Cardiac septum (tissue), 1 donor: ENCODE data around the gene KRT6B. TPM values are rescaled to one million over a fixed set of nuclear protein-coding genes. Genes with fewer than 3 reads are reported as not detected.
"Not testable (repeated sequence)": the region's sequence is repeated elsewhere in the genome, so short reads cannot be mapped to it uniquely, and the experiment has no call there.

Experiments
- DNase-seq: peaks from one replicate; pipeline ENCODE4 v3.0.0-alpha.2; 2020; ENCODE audit warnings: low spot score
- intact Hi-C: fragments of 100-400 bp; cut with DNase I; formaldehyde crosslinking; loops from one replicate; pipeline ENCODE4 v1.14.0; 2022
- total RNA-seq: library from RNA; stranded (reverse); fragmentation: NEBNext Ultra II Directional; extraction: Animal tissue kit (Norgen Biotek cat#: 25700); gene quantifications from one replicate; pipeline ENCODE4 v1.2.1, GENCODE V29; 2021
- donor health status: DM: no; HTN: no; CAD: no.

KRT6B gene
- total RNA-seq, 1 donor from 2014 or later = not detected

DNA sequence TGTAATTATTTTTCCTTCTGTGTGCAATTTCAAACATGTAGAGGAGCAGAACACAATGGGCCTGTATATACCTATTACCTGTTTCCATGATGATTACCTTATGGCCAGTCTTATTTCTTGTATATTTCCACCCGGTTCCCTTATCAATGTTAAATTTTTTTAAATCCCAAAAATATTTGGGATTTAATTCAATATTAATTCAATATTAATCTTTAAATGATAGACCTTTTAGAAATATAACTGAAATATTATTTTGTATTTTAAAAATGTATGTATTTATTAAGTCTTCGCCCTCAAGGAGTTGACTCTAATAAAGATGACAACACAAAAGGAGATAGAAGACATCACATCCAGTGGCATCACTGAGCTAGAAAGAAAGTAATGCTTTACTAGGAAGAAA, 22.3 kb upstream of the KRT6B start:
- intact Hi-C loops = no loop called here
- no peak for DNase-seq

DNA sequence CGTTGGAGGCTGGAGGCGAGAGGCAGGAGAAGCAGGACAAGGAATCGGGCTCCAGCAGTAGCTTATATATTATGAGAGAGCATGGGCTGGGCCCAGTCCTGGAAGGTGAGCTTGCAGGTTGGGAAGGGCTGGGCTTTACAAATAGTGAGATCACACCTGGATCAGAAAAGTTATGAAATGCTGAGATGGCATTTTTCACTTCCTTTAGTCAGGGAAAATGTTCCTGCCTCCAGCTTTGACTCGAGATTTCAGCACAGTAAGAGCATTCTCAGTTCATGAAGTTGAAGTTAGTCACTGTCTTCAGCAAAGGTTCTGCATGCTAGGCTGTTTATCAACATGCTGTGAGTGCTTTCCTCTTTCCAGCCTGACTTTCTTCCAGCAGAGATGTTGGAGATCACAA, 21.8 kb upstream of the KRT6B start, which contains the start of gene KRT6C:
KRT6C (minus strand) TSS at position 38 of the 400 bp plus-strand sequence. CDS start 68 bp downstream, outside the sequence.
- DNase-seq = no peak
- intact Hi-C loops = no loop called here

DNA sequence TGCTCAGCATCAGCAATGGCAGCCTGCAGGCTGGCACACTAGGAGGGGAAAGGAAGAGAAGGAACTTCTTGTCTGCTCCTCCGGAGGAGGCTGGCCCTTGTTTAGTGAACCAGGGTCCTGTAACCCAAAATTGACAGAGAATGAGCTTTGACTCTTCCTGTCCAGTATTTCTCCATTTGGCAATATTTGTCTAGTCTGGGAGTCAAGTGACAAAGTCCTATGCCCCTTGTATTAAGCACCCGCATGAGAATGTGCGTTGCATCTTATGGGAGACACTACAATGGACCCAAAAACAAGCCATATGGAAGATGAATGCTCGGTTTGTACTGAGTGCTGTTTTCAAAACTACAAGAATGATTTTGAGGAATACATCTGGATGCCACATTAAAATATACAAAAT, 17.9 kb upstream of the KRT6B start:
- intact Hi-C loops = no loop called here
- no peak for DNase-seq

DNA sequence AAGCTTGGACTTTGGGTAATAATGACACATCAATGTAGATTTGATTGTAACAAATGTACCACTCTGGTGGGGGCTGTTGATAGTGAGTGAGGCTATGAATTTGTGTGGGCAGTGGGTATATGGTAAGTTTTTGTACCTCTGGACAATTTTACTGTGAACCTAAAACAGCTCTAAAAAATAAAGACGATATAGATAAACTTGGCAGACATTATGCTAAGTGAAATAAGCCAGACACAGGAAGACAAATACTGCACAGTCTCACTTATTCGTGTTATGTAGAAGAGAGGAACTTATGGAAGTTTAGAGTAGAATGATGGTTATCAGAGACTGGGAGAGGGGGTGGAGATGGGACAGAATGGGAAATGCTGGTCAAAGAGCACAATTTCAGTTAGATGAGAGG, 13.0 kb upstream of the KRT6B start:
- intact Hi-C loops = no loop called here
- DNase-seq = no peak

DNA sequence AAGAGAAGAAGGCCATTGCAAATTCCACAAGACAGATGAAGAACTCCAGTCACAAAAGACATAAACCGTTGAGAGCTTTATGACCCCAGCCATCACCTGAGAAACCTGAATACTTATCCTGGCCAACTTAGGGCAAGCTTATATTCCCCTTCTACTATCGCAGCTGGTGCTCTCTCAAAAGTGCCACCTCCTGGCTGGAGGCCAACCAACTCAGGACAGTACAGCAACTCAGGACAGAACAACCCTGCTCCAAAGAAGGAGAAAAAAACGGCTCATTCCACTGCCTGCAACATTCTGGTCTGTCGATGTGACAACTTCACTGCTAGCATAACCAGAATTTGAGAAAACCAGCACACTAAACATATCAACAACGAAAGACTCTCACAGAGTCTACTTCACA, 9.7 kb upstream of the KRT6B start:
- DNase-seq = no peak
- intact Hi-C loops = no loop called here

DNA sequence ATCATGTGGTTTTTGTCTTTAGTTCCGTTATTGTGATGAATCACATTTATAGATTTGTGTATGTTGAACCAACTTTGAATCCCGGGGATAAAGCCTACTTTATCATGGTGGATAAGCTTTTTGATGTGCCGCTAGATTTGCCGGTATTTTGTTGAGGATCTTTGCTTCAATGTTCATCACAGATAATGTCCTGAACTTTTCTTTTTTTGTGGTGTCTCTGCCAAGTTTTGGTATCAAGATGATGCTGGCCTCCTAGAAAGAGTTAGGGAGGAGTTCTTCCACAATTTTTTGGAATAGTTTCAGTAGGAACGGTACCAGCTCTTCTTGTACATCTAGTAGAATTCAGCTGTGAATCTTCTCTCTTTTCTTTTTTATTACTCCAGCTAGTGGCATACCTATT, 6.9 kb upstream of the KRT6B start:
- no peak for DNase-seq
- intact Hi-C loops = no loop called here

DNA sequence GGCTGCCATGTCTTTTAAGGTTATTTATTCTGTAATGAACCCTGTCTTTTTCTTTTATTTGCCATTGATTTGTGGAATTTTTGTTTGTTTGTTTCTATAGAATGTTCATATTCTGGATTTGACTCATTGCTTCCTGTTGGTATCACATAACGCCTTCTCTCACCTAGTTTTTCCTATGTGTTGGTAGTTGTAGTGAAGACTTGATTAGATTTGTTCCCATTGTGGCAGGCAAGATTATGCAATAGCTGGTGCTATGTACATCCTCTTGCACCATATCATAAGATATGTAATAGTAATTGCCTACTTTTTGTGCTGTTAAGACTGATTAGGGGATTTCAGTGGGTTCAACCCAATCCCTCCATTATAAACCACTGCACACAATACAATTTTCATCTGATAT, 3.9 kb upstream of the KRT6B start:
- no peak for DNase-seq
- intact Hi-C loops = no loop called here

DNA sequence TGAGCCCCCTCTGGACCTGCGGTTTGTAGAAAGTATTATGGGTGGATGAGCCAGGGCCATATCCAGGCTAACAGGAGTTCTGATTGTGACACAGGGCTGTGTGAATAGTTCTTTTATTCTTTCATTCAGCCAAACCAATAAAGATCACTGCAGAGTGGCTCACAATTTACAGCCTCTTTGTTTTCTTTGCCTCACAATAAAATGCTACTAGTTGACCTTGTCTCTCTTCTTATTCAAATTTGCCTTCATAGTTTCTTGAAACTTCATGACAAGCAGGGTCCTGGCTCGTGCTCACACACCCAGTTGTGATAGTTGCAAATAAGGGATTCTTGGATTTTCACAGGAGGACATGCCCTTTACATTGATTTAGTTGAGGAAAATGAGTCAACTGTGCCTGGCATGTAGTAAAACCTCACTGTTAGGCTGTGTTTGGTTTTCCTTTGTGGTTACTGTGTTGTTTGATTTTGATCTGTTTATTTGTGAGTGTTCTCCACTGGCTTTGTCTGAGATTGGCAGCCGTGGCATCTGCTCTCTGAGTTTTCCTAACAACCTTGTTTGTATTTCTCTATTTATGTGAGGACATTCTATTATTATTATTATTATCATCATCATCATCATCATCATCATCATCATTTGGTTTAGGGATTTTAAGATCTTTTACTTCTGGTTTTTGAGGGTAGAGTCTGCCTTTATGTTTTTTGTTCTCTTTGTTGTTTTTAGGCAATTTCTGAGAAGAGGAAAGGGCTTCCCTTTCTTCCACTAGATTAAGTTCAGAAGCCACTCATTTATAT, 2.7 kb upstream of the KRT6B start:
- intact Hi-C loops = no loop called here
- no peak for DNase-seq

DNA sequence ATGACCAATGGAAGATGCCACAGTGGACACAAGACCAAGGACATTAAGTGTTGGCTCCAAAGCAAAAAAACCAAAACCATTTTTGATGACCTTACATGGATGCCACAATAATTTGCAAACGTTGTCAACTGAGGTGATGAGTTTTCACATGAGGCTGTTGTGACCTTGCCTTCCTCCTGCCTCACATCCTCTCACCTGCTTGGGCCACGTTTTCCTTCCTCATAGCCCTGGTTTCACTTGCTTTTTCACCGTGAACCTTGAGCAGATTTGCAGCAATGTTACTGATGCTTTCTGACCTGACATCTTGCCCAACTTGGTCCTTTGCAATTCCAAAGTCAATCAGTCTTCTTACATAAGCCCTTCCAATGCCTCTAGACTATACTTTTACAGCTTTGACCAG, 3.7 kb downstream of the KRT6B start:
- no peak for DNase-seq
- intact Hi-C loops = no loop called here

DNA sequence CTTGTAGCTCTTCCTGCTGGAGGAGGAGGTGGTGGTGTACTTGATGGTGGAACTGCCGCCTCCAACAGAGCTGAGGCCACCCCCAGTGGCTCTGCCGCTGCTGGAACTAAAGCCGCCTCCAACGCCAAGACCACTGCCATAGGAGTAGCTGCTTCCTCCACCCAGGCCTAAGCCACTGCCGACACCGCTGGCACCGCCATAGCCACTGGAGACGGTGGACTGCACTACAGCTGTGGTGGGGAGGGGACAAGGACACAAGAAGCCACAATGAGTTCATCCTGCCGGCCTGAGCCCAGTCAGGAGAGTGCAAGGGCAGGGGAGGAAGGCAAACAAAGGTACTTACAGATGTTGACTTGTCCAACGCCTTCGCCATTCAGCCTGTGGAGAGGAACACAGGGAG, 4.8 kb downstream of the KRT6B start:
- intact Hi-C loops, DNase-seq: not testable (repeated sequence)

DNA sequence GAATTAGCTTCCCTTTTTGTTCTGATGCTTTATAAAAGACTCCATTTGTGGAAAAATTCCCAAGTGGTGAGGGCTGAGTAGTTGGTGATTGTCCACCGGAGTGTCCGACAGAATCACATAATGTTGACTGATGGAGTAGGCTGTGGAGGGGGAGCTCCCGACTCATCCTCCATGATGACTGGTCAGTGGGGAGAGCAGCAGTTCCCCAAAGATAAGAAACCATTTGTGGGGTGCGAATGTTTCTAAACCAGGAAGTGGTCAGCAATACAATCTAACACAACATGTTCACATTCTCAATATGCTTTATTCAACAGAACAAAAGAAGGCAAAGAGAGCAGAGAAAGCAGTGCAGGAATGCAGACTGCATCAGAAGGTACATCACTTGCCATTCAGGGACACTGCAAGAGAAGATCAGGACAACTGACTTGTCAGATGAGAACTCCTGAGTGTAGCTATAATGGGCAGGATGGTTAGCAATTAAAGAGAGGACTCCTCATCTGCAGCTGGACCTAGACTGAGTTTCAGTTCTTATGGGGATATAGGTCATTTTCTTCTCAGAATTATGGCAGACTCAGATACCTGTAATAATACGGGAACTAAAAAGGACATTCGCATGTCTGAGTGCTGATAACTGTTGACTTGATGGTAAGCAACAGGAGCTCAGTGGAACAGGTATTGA, 5.4 kb downstream of the KRT6B start:
- DNase-seq = no peak
- intact Hi-C loops = no loop called here

DNA sequence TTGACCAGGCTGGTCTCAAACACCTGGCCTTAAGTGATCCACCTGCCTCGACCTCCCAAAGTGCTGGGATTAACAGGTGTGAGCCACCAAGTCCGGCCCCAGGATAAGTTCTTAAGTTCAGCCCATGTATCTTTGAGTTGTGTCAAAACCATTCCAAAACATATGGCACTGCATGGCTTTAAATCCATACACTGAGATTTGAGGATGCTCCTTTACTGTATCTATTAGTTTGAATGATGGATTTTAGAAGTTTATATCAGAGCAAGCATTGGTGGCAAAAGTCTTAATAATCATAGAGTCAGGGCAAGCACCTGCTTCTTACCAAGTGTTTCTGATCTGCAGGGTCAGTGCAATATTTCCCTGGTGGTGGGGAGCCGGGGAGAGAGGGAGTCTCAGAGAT, 6.1 kb downstream of the KRT6B start:
- intact Hi-C loops = no loop called here
- DNase-seq = no peak

DNA sequence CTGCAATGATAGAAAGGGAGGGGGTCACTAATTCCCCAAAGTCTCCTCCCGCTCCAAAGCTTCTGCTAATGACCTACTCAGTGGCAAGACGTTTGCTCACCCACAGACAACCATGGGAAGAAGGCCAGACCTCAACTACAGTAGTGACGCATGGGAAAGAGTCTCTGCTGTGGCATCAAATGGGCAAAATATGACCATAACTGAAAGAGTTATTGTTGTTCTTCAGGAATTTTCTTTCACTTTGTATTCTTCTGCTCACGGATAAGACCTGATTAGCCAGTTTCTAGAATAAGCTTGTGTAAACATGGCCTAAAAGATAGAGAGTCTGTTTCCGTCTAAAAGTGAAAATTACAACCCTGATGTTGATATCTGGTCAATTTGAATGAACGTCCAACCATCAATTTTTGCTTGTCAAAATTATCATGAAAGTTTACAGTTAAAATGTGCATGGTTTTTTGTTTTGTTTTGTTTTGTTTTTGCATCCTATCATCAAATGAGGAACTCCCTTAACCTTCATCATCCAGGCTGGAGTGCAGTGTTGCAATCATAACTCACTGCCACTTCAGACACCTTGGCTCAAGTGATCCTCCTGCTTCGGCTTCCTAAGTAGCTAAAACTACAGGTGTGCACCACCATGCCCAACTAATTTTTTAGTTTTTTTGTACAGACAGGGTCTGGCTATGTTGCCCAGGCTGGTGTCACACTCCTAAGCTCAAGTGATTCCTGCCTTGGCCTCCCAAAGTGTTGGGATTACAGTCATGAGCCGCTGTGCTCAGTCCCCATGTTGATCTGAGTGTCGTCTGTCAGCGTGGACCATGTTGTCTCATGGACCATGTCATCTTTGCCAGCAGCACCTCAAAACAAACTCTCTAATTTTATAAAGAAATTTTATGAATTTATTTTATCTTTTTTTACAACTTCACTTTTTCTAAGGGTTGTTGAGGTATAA, 7.0 kb downstream of the KRT6B start:
- DNase-seq = no peak
- intact Hi-C loops = no loop called here

DNA sequence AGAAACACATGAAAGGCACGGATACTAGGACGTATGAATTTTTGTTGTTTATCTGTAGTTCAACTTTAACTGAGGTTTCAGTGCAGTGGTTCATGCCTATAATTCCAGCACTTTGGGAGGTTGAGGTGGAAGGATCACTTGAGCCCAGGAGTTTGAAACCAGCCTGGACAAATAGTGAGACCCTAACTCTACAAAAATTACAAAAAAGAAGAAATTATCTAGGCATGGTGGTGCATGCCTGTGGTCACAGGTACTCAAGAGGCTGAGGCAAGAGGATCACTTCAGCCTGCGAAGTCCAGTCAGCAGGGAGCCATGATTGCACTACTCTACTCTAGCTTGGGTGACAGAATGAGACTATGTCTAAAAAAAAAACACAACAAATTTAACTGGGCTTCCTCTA, 8.0 kb downstream of the KRT6B start:
- intact Hi-C loops = no loop called here
- no peak for DNase-seq

DNA sequence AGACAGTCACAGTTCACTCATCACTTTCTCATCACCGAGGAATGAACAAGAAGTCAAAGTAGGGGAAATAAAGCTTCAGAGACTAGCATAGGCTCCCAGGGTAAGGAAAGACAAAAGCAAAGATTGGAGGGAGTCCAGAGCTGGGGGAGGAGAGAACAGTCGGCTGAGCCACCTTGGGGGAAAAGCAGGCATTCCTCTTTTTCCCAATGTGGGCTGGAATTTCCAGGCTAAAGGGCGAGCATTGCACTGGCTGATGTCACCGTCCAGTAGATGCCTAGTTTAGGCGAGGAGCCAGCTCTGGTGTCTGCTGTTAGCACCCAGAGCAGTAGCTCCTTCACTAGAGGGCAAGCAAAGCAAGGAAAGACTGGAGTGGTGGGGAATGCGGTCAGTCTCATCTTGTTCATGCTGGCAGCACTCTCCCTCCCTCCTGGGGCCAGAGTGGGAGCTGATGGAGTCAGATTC, 9.3 kb downstream of the KRT6B start:
- no peak for DNase-seq
- intact Hi-C loops = no loop called here

DNA sequence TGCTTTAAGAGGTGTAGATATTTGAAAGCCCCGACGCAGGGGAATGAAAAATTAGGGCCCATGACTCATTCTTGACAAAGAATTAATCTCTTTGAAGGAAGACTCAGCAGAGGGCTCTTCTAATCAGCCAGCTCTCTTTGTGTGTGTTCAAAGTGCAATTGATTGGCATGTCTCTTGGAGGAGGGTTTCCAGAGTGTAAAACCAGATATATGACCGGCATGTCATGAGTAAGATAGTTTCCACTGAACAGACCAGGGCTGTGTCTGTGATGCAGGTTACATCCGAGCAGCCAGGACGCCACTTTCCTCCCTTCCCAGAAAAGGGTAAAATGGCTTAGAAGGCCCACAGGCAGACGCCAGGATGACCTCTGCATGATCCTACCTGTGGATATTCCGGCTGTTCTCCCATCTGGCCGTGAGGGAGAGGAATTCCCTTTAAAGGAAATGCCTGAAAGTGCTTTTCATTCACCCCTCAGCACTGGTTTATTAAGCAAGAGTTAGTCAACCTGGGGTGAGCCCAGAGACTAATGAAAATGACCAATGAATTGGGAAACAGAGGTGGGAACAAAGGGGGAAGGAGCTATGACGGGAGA, 10.5 kb downstream of the KRT6B start:
- DNase-seq = no peak
- intact Hi-C loops = no loop called here

DNA sequence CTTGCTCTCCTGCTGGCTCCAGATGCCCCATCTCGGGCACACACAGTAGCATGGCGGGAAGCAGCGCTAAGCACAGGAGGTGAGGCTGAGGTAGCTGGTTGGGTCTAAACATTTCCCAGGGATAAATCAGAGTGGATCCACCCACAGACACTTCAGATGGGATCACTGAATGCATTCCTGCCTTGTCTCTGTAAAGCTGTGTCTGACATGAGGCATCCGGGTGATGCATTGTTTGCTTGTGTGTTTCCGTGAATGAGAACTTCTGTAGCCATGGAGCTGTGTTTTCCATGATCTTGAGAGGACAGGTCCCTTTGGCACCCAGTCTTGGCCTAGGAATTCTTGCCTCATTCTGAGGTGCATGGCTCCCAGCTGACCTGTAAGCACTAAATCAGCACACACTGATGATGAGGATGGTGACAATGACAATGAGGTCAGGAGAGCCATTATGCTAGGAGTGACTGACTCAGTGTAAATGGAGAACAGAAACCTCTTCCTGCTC, 11.1 kb downstream of the KRT6B start:
- intact Hi-C loops = no loop called here
- no peak for DNase-seq

DNA sequence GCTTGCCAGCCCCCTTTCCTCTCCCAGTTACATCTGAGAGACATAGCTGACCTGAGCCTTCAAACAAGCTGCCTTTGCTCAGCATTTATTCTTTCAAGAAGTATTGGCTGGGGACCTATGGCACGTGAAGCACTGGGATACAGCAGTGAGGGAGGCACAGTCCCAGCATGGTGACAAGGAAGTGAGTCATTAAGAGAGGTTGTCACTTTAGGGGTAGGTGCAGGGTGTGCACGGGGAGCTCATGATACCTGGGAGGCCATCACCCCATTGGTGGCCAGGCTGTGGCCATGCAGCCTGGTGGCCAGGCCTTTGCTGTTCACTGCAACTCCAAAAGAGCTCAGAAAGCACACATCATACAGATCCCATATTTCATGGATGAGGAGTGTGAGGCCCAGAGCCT, 12.1 kb downstream of the KRT6B start:
- intact Hi-C loops = no loop called here
- no peak for DNase-seq

DNA sequence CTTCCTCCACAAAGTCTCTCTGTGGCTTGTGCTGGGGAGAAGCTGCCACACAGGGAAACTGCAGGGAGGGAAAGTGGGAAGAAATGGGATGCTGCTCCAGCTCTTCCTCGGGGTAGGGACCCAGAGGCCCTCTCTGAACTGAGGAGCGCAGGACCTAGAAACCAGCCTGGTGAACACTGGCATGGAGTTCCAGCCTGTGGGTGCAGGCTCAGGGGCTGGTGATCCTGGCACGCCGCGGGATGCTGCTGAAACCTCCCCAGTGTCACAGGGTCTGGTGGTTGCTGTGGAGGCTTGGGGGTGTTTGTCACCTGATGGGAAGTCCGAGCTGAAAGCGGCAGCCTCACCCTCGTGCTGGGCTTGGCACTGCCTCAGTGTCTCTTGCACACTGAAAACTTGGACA, 12.5 kb downstream of the KRT6B start:
- intact Hi-C loops = no loop called here

More for the DNA sequence above, 12.5 kb downstream of the KRT6B start:
- DNase-seq = no peak
